Neuronal stem cell (in vitro differentiated cells): Measurements from ENCODE around the gene CERS4.
A peak's percentile ranks its signal among the peaks of the same experiment; 100 is the strongest.

Experiments used
- DNase-seq: peaks from one replicate; pipeline ENCODE4 v3.0.0-alpha.2; 2013; ENCODE audit warnings: low spot score
- H2AFZ ChIP-seq: one replicate; pipeline ENCODE4 v1.6.1; 2013; ENCODE audit warnings: mild to moderate bottlenecking, low read length, inconsistent platforms
- H2AK5ac ChIP-seq: 2 replicates; pipeline ENCODE4 v1.6.1; 2013; ENCODE audit warnings: low read depth, mild to moderate bottlenecking, inconsistent platforms, low read length, moderate library complexity, mixed read lengths
- H2BK120ac ChIP-seq: 2 replicates; pipeline ENCODE4 v1.6.1; 2013; ENCODE audit warnings: low read depth, mild to moderate bottlenecking, inconsistent platforms, low read length, moderate library complexity, mixed read lengths
- H2BK12ac ChIP-seq: one replicate; pipeline ENCODE4 v1.6.1; 2013; ENCODE audit warnings: low read length, inconsistent platforms
- H2BK15ac ChIP-seq: 2 replicates; pipeline ENCODE4 v1.6.1; 2013; ENCODE audit warnings: mild to moderate bottlenecking, low read length, inconsistent platforms, mixed read lengths
- H2BK5ac ChIP-seq: one replicate; pipeline ENCODE4 v1.6.1; 2013; ENCODE audit warnings: inconsistent platforms, mild to moderate bottlenecking, low read length, moderate library complexity
- H3K14ac ChIP-seq: one replicate; pipeline ENCODE4 v1.6.1; 2013; ENCODE audit warnings: low read length, inconsistent platforms
- H3K18ac ChIP-seq: 2 replicates; pipeline ENCODE4 v1.6.1; 2013; ENCODE audit warnings: low read length, inconsistent platforms
- H3K23ac ChIP-seq: 2 replicates; pipeline ENCODE4 v1.6.1; 2013; ENCODE audit warnings: low read depth, mild to moderate bottlenecking, mixed read lengths, low read length, inconsistent platforms; ENCODE audit not compliant: poor library complexity
- H3K27ac ChIP-seq: replicated peaks from 3 replicates; pipeline ENCODE4 v1.5.1; 2013; ENCODE audit warnings: low read length, inconsistent platforms
- H3K27me3 ChIP-seq, 3 experiments: 2 replicates each; pipeline ENCODE4 v1.6.1; 2013; ENCODE audit warnings: low read length in 3 of 3, mild to moderate bottlenecking in 2 of 3, inconsistent platforms in 1 of 3, low read depth in 1 of 3, mixed read lengths in 1 of 3, moderate library complexity in 1 of 3; ENCODE audit not compliant: control insufficient read depth in 3 of 3, insufficient read depth in 3 of 3
- H3K36me3 ChIP-seq, 2 donors: replicated peaks in 1 of 2; 2 replicates each; pipeline ENCODE4 v1.6.1; 2013; ENCODE audit warnings: low read length in 2 of 2; ENCODE audit not compliant: control insufficient read depth in 2 of 2, insufficient read depth in 2 of 2
- H3K4ac ChIP-seq: 2 replicates; pipeline ENCODE4 v1.6.1; 2013; ENCODE audit warnings: inconsistent platforms, mild to moderate bottlenecking, low read length, moderate library complexity
- H3K4me1 ChIP-seq, 2 donors: 1 replicate in 1 of 2; 2 replicates in 1 of 2; pipeline ENCODE4 v1.6.1; 2013; ENCODE audit warnings: low read length in 2 of 2, low read depth in 1 of 2; ENCODE audit not compliant: control insufficient read depth in 2 of 2, insufficient read depth in 1 of 2
- H3K4me2 ChIP-seq: one replicate; pipeline ENCODE4 v1.6.1; 2013; ENCODE audit warnings: mild to moderate bottlenecking, low read length, inconsistent platforms; ENCODE audit not compliant: insufficient read depth, poor library complexity, severe bottlenecking
- H3K4me3 ChIP-seq, 2 donors: 2 replicates each; pipeline ENCODE4 v1.5.1; 2013; ENCODE audit warnings: low read length in 2 of 2, mild to moderate bottlenecking in 2 of 2, inconsistent platforms in 1 of 2, moderate library complexity in 1 of 2
- H3K79me1 ChIP-seq: one replicate; pipeline ENCODE4 v1.6.1; 2013; ENCODE audit warnings: low read depth, mild to moderate bottlenecking, inconsistent platforms, low read length, moderate library complexity
- H3K9ac ChIP-seq: one replicate; pipeline ENCODE4 v1.6.1; 2013; ENCODE audit warnings: mild to moderate bottlenecking, low read depth, low read length, inconsistent platforms; ENCODE audit not compliant: poor library complexity
- H3K9me3 ChIP-seq, 2 donors: replicated peaks in 1 of 2; 2 replicates each; pipeline versions ENCODE3 to v1.6.1; 2013; ENCODE audit warnings: low read length in 2 of 2, mild to moderate bottlenecking in 2 of 2, inconsistent platforms in 1 of 2, low read depth in 1 of 2, mixed read lengths in 1 of 2, moderate library complexity in 1 of 2; ENCODE audit not compliant: control insufficient read depth in 2 of 2, insufficient read depth in 1 of 2
- H4K8ac ChIP-seq: one replicate; pipeline ENCODE4 v1.6.1; 2013; ENCODE audit warnings: low read depth, mild to moderate bottlenecking, inconsistent platforms, low read length, moderate library complexity
- H4K91ac ChIP-seq: one replicate; pipeline ENCODE4 v1.6.1; 2013; ENCODE audit warnings: low read length, low read depth, mild to moderate bottlenecking, inconsistent platforms; ENCODE audit not compliant: poor library complexity
- WGBS, 2 donors: extraction: QIAGEN DNeasy Blood & Tissue Kit; methylation state at CpG; one replicate each; pipeline ENCODE4 v1.1.7; 2013; ENCODE audit warnings: missing lambda C conversion rate in 2 of 2, mixed read lengths in 1 of 2; ENCODE audit not compliant: insufficient read length in 2 of 2, insufficient replicate concordance in 1 of 2; ENCODE audit errors: extremely low coverage in 2 of 2; 5-methylcytosine and 5-hydroxymethylcytosine counted together

Gene CERS4

GRCh38 chr19:8209462-8210378 is 550 bp downstream of the CERS4 start:
- no peaks in the 10 kb centered on the region for H3K27me3 ChIP-seq
- peak overlapping the region; percentile 19 for H3K4ac ChIP-seq
- peak overlapping the region; percentile 89 for H2BK12ac ChIP-seq
- H4K91ac ChIP-seq: peak overlapping the region; percentile 14
- H3K4me2 ChIP-seq: peak overlapping the region; percentile 81
- peak; percentile 48 for DNase-seq
- H2BK15ac ChIP-seq: peak overlapping the region; percentile 46
- peak overlapping the region; percentile 48 for H4K8ac ChIP-seq
- peaks cover 12 to 13% of the 10 kb centered on the region in 2 donors for H3K4me1 ChIP-seq
- peak overlapping the region; percentile 83 to 97 for H3K4me3 ChIP-seq
- no peaks in the 10 kb centered on the region for H3K9me3 ChIP-seq
- peak overlapping the region; percentile 14 for H3K14ac ChIP-seq
- H3K18ac ChIP-seq: peak overlapping the region; percentile 97
- H3K23ac ChIP-seq: peak overlapping the region; percentile 76
- H3K27ac ChIP-seq: peak overlapping the region; percentile 59
- peak overlapping the region; percentile 96 for H2AFZ ChIP-seq
- H3K36me3 ChIP-seq: peaks cover 5 to 9% of the 10 kb centered on the region in 2 donors
- H3K79me1 ChIP-seq: peaks cover 13% of the 10 kb centered on the region
- H2BK120ac ChIP-seq: peak overlapping the region; percentile 74
- no CpG with 5 or more reads among the region's 78 CpGs for WGBS, 2 donors
- H2AK5ac ChIP-seq: peak overlapping the region; percentile 98
- peak overlapping the region; percentile 81 for H3K9ac ChIP-seq
- peak overlapping the region; percentile 96 for H2BK5ac ChIP-seq

GRCh38 chr19:8210421-8211101 is 1.4 kb downstream of the CERS4 start:
- no peak for DNase-seq
- Histone ChIP-seq H2AFZ (peak overlapping the region; percentile 96), H2AK5ac (peak overlapping the region; percentile 98), H2BK5ac (no peak overlapping the region), H4K91ac (no peak overlapping the region), H3K79me1 (peaks cover 15% of the 10 kb centered on the region), H3K27ac (no peak overlapping the region), H3K9ac (peak overlapping the region; percentile 47), H2BK15ac (no peak overlapping the region), H4K8ac (no peak overlapping the region), H2BK120ac (no peak overlapping the region), H3K4me3 (peak overlapping the region; percentile 83 to 97), H3K9me3 (no peaks in the 10 kb centered on the region), H3K14ac (no peak overlapping the region), H3K4me2 (peak overlapping the region; percentile 81), H3K4ac (no peak overlapping the region), H3K23ac (peak overlapping the region; percentile 46), H2BK12ac (no peak overlapping the region), H3K27me3 (no peaks in the 10 kb centered on the region), H3K4me1 (peaks cover 11 to 12% of the 10 kb centered on the region in 2 donors), H3K18ac (no peak overlapping the region), H3K36me3 (peaks cover 6 to 9% of the 10 kb centered on the region in 2 donors)
- WGBS, 2 donors: no CpG with 5 or more reads among the region's 13 CpGs

- no peak overlapping the region for H3K4ac ChIP-seq
- peak overlapping the region; percentile 90 for H4K8ac ChIP-seq
- no CpG with 5 or more reads among the region's 6 CpGs for WGBS, 2 donors
- no peak overlapping the region for H3K14ac ChIP-seq
- H2BK5ac ChIP-seq: no peak overlapping the region
- peak overlapping the region; percentile 19 for H2AK5ac ChIP-seq
- H3K18ac ChIP-seq: no peak overlapping the region
- no peak for DNase-seq
- H3K9me3 ChIP-seq: no peaks in the 10 kb centered on the region
- no peaks in the 10 kb centered on the region for H3K27me3 ChIP-seq
- peak overlapping the region; percentile 86 for H2BK15ac ChIP-seq
- no peak overlapping the region for H2AFZ ChIP-seq
- H4K91ac ChIP-seq: no peak overlapping the region
- H3K4me3 ChIP-seq: no peak overlapping the region
- H3K79me1 ChIP-seq: peaks cover 23% of the 10 kb centered on the region
- no peak overlapping the region for H3K4me2 ChIP-seq
- H3K27ac ChIP-seq: peak overlapping the region; percentile 28
- H3K4me1 ChIP-seq: peaks cover 11 to 12% of the 10 kb centered on the region in 2 donors
- peaks cover 9% of the 10 kb centered on the region in 2 donors for H3K36me3 ChIP-seq
- no peak overlapping the region for H3K9ac ChIP-seq
- H2BK12ac ChIP-seq: no peak overlapping the region
- H3K23ac ChIP-seq: peak overlapping the region; percentile 82
- no peak overlapping the region for H2BK120ac ChIP-seq
Observed at GRCh38 chr19:8212212-8212611, 3.0 kb downstream of the CERS4 start.

GRCh38 chr19:8212916-8213315 is 3.7 kb downstream of the CERS4 start:
- H3K14ac ChIP-seq: no peak overlapping the region
- H3K23ac ChIP-seq: no peak overlapping the region
- DNase-seq: no peak
- H3K4me2 ChIP-seq: no peak overlapping the region
- no peak overlapping the region for H2BK15ac ChIP-seq
- WGBS, 2 donors: no CpG with 5 or more reads among the region's 6 CpGs
- H2BK5ac ChIP-seq: no peak overlapping the region
- H3K4ac ChIP-seq: no peak overlapping the region
- H2BK120ac ChIP-seq: no peak overlapping the region
- no peak overlapping the region for H2AFZ ChIP-seq
- no peak overlapping the region for H2AK5ac ChIP-seq
- H4K91ac ChIP-seq: no peak overlapping the region
- no peak overlapping the region for H3K18ac ChIP-seq
- peaks cover 11 to 12% of the 10 kb centered on the region in 2 donors for H3K4me1 ChIP-seq
- H3K36me3 ChIP-seq: peaks cover 9% of the 10 kb centered on the region in 2 donors
- H4K8ac ChIP-seq: no peak overlapping the region
- H3K9me3 ChIP-seq: no peaks in the 10 kb centered on the region
- H3K79me1 ChIP-seq: peaks cover 23% of the 10 kb centered on the region
- H3K9ac ChIP-seq: no peak overlapping the region
- H2BK12ac ChIP-seq: no peak overlapping the region
- H3K27ac ChIP-seq: no peak overlapping the region
- no peaks in the 10 kb centered on the region for H3K27me3 ChIP-seq
- H3K4me3 ChIP-seq: no peak overlapping the region
